Muscle of arm (tissue), 12 donors: ENCODE data around the gene BEST2. TPM values are rescaled to one million over a fixed set of nuclear protein-coding genes. Genes with fewer than 3 reads are reported as not detected.

ENCODE experiments used
- DNase-seq: peaks from one replicate; pipeline ENCODE4 v3.0.0-alpha.2; 2013
- polyA plus RNA-seq, 12 donors: library from polyadenylated mRNA; unstranded; fragments of 120-200 nt; gene quantifications; one replicate each; pipeline ENCODE4 v1.2.1, GENCODE V29; 2013; ENCODE audit not compliant: insufficient read length in 12 of 12

The BEST2 gene
- polyA plus RNA-seq, 12 donors: 0.08 to 0.14 (median 0.11) TPM; not detected in 8

DNA sequence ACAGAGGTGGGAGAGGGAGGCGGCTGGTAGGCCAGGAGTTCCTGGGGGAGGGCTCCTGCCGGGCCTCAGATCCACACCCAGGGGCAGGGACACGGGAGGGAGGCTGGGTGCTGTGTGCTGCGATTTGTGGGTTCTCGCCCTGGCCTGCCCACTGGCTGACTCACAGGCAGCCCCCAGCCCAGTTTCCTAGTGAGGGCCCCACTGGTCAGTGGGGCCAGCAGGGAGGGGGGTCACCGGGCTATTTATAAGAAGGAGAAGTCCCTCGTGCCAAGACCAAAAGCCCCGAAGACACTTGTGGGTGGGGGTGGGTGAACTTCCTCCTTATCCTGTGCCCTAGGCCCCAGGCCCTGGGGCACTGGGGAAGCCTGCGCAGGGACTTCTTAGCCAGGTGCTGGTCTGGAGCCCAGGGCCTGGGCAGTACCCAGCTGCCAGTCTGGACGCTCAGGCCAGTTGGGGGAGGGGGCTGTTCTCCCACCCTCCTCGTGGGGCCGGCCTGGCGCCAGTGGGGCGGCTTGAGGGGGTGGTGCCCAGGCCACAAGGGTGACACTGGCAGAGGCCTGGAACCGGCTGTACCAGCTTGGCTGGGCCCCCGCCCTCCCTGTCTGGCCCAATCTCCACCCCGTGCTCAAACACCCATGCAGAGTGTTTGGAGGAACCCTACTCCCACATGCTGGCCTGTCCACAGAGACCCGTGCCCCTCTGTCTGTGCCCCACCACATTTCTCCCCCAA lies 34.7 kb downstream of the BEST2 start:
- no peak for DNase-seq

DNA sequence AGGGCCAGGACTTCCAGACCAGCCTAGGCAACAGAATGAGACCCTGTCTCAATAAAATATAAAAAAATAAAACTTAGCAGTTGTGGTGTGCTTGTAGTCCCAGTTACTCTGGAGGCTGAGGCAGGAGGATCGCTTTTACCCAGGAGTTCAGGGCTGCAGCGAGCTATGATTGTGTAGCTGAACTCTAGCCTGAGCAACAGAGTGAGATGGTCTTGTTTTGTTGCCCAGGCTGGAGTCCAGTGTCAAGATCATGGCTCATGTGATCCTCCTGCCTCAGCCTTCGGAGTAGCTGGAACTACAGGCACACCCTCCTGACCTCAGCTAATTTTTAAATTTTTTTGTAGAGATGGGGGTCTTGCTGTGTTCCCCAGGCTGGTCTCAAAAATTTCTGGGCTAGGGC lies 35.4 kb downstream of the BEST2 start:
- DNase-seq: no peak

DNA sequence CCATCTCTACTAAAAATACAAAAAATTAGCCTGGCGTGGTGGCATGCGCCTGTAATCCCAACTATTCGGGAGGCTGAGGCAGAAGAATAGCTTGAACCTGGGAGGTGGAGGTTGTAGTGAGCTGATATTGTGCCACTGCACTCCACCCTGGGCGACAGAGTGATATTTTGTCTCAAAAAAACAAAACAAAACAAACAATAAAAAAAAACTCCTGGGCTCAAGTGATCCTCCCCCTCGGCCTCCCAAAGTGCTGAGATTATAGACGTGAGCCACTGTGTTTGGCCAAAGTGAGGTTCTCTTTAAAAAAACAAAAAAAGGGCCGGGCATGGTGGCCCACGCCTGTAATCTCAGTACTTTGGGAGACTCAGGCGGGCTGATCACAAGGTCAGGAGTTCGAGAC lies 35.9 kb downstream of the BEST2 start:
- no peak for DNase-seq

- DNase-seq: no peak
Observed at GRCh38 chr19:12788042-12788681, 36.6 kb downstream of the BEST2 start.

- DNase-seq: no peak
Observed at GRCh38 chr19:12788682-12789097, 37.1 kb downstream of the BEST2 start.

DNA sequence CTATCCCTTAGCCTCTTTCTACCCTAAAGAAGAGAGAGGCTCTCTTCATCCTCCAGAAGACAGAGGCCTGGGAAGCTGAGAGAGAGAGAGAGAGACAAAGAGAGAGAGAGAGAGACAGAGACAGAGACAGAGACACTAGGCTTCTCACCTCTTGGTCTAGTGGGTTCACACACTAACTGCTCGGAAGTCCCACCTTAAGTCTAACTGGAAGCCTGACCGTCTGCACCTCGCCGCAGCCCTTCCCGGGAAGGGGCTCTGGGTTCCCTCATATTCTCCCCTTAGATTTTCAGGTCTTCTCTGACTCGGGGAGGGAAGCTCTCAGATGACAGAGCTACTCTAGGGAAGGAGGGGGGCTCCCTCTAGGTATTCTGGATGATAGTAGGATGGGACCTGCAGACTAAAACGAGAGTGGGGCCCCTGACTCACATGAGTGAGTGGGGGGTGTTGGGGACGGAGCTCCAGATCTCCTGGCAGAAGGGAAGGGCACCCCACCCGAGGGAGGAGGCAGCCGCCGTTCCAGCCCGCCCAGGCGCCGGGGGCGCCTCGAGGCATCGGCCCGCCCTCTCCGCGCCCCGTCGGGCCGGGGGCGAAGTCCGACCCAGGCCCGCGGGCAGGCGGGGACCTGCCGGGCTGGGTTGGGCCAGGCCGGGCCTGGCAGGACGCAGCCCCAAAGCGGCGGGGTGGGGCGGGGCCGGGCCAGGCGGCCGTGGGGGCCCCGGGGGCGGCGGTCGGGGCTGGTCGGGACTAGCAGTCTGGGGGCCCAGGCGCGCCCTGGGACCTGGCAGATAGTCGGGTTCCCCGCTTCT lies 37.7 kb downstream of the BEST2 start:
- no peak for DNase-seq

DNA sequence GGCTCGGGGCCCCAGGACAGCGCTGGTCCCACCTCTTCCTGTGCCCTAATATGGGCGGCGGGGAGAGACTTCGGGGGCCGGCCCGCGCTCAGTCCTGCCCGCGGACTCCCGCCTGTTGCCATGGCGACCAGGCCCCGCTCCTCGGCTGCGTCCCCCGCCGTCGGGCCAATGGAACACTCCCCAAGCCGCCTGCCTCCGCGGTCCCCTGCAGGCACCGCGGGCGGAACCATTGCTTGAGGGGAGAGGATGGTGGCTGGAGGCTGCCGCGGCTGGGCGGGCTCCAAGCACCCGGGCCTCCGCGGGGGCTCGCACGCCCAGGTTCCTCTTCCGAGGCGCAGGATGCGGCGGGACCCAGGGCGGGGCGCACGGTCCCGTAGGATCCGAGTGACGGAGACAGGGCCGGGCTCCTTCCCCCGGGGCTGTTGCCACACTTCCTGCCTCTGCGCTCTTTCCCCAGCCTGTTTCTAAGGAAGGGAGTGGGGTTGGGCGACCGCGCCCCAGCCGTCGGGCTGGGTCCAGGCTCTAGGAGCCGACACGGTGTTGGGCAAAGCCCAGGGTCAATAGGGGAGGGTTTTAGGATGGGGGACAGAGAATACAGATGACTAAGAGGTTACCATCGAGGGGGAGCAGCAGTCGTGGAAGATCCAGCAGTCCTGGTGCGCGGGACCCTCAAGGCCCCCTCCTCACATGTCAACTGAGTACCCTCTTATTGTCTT lies 38.5 kb downstream of the BEST2 start:
- DNase-seq: peak; percentile 92

- no peak for DNase-seq
Observed at GRCh38 chr19:12790628-12791344, 39.2 kb downstream of the BEST2 start.

GRCh38 chr19:12791345-12792050 lies 39.9 kb downstream of the BEST2 start, which contains the start of gene JUNB:
TSS of gene JUNB (plus strand) at chr19:12791486. CDS start at chr19:12791772, 286 bp downstream.
- DNase-seq: peak; percentile 95

DNA sequence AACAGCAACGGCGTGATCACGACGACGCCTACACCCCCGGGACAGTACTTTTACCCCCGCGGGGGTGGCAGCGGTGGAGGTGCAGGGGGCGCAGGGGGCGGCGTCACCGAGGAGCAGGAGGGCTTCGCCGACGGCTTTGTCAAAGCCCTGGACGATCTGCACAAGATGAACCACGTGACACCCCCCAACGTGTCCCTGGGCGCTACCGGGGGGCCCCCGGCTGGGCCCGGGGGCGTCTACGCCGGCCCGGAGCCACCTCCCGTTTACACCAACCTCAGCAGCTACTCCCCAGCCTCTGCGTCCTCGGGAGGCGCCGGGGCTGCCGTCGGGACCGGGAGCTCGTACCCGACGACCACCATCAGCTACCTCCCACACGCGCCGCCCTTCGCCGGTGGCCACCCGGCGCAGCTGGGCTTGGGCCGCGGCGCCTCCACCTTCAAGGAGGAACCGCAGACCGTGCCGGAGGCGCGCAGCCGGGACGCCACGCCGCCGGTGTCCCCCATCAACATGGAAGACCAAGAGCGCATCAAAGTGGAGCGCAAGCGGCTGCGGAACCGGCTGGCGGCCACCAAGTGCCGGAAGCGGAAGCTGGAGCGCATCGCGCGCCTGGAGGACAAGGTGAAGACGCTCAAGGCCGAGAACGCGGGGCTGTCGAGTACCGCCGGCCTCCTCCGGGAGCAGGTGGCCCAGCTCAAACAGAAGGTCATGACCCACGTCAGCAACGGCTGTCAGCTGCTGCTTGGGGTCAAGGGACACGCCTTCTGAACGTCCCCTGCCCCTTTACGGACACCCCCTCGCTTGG lies 40.7 kb downstream of the BEST2 start:
- no peak for DNase-seq

GRCh38 chr19:12792853-12793289 lies 41.3 kb downstream of the BEST2 start:
- no peak for DNase-seq

DNA sequence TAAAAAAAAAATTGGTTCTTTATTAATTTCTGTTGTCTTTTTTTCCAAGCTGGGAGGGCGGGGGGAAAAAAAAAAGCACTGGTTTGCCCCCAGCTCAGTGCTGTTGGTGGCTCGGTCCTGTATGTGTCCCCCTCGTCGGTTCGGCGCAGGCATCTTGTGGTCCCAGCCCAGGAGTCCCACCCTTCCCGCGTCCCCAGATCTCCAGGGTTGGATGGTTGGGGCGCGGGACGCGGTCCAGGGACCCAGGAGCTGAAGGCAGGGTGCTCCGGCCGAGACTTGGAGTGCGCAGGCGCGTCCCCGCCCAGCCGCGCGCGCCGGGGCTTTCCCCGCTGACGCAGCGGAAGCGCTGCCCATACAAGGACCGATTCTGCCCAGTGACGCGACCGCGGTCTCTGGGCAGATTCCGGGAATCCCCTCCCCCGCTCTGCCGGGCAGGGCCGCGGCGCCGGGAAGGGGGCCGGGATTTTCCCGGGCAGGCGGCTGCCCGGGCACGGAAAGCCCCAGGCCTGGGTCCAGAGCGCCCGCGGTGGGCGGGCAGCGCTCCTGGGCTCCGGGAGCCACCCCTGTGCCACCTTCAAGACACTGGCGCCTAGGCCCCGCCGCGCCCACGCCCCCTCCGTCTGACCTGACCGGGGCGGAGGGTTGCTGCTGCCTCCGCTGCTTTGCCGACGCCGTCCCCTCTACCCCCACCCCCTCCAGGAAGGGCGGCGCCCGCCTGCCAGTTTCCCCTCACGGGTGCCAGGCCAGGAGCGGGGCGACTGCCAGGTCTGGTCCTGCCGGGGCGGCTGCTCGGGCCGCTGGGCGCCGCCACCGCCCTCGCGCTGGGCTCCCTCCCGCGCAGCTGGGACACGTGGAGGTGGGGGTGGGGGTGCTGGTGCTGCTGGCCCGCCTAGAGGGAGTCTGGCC lies 42.0 kb downstream of the BEST2 start:
- DNase-seq: peak; percentile 96

GRCh38 chr19:12794196-12794941 lies 42.8 kb downstream of the BEST2 start:
- no peak for DNase-seq

DNA sequence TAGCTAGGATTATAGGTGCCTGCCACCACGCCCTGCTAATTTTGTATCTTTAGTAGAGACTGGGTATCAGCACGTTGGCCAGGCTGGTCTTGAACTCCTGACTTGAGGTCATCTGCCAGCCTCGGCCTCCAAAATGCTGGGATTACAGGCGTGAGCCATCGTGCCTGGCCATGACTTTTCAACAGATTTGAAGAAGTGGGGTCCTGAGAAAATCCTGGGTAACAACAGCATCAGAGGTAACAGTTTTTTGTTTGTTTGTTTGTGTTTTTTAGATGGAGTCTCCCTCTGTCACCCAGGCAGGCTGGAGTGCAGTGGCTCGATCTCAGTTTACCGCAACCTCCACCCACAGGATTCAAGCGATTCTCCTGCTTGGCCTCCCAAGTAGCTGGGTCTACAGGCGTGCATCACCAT lies 43.4 kb downstream of the BEST2 start:
- DNase-seq: no peak

GRCh38 chr19:12796146-12797071 lies 44.8 kb downstream of the BEST2 start:
- peak; percentile 87 for DNase-seq

DNA sequence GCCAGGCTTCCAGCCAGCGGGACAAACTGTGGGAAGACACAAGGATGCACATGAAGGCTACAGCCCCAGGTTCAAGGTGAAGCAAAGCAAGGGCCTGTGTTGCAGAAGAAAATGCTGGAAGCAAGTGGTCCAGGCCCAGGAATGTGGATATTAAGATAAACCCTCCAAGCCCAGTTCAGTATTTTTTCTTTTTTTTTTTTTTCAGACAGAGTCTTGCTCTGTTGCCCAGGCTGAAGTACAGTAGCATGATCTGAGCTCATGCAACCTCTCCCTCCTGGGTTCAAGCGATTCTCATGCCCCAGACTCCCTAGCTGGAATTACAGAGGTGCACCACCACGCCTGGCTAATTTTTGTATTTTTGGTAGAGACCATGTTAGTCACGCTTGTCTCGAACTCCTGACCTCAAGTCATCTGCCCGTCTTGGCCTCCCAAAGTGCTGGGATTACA lies 45.6 kb downstream of the BEST2 start:
- DNase-seq: no peak
